Astrocyte (in vitro differentiated cells and primary cell): Measurements from ENCODE around the gene OLFM2.

Source experiments
- CTCF ChIP-seq: IDR thresholded peaks from 2 replicates; pipeline ENCODE4 v1.5.1; 2011; ENCODE audit warnings: low read depth, mild to moderate bottlenecking, inconsistent platforms, low read length, moderate library complexity; ENCODE audit not compliant: insufficient read depth
- EZH2 ChIP-seq: IDR thresholded peaks from 2 replicates; pipeline ENCODE4 v1.6.1; 2012; ENCODE audit warnings: mild to moderate bottlenecking, low read length, inconsistent platforms; ENCODE audit not compliant: insufficient read depth

- no peak for TF ChIP-seq CTCF
- TF ChIP-seq EZH2: no peak
Measured at GRCh38 chr19:9872618-9873242, 63.6 kb downstream of the OLFM2 start.
